ENCODE results near the gene TMEM221. TPM values are rescaled to one million over a fixed set of nuclear protein-coding genes. Genes with fewer than 3 reads are reported as not detected.

Gene TMEM221
- total RNA-seq, 6 experiments from 2014 or later: 0.12 to 0.19 (median 0.16) TPM; not detected in 3

GRCh38 chr19:17441241-17442021 is 7.0 kb downstream of the TMEM221 start:
- Histone ChIP-seq H3K9me3 (no peaks in the 10 kb centered on the region), H3K36me3 (no peaks in the 10 kb centered on the region), H3K4me1 (no peaks in the 10 kb centered on the region), H3K27ac (no peak overlapping the region), H3K27me3 (no peaks in the 10 kb centered on the region), H3K4me3 (no peak overlapping the region)
- no peak for TF ChIP-seq POLR2A (IDR thresholded peaks at IDR 0.05)
- TF ChIP-seq CTCF (IDR thresholded peaks at IDR 0.05): peak; percentile 25 to 35 (median 30)
- 69% methylated on average over 6 of the region's 8 CpGs for WGBS (ENCODE audit: insufficient coverage, low coverage, low lambda C conversion rate, missing lambda C conversion rate)
- intact Hi-C loops (cut with DNase I): no loop called here
- ATAC-seq: peak in 3 of 4 donors; percentile 51 to 58 (median 53)
- DNase-seq: no peak

GRCh38 chr19:17436874-17437267 is 11.6 kb downstream of the TMEM221 start:
- 61% methylated on average over 3 of the region's 7 CpGs for WGBS (ENCODE audit: insufficient coverage, low coverage, low lambda C conversion rate, missing lambda C conversion rate)
- intact Hi-C loops (cut with DNase I): no loop called here

GRCh38 chr19:17436094-17436873 is 12.2 kb downstream of the TMEM221 start:
- H3K4me1 ChIP-seq: no peaks in the 10 kb centered on the region
- DNase-seq: no peak
- no peak overlapping the region for H3K4me3 ChIP-seq
- no peaks in the 10 kb centered on the region for H3K27me3 ChIP-seq
- intact Hi-C loops (cut with DNase I): no loop called here
- WGBS (ENCODE audit: insufficient coverage, low coverage, low lambda C conversion rate, missing lambda C conversion rate): 95% methylated on average over 9 of the region's 25 CpGs
- TF ChIP-seq CTCF (IDR thresholded peaks at IDR 0.05) (no peak), POLR2A (IDR thresholded peaks at IDR 0.05) (no peak)
- H3K27ac ChIP-seq: no peak overlapping the region
- H3K9me3 ChIP-seq: no peaks in the 10 kb centered on the region
- peak in 1 of 4 donors; percentile 18 for ATAC-seq
- H3K36me3 ChIP-seq: no peaks in the 10 kb centered on the region

More at GRCh38 chr19:17436874-17437267, 11.6 kb downstream of the TMEM221 start:
- DNase-seq: no peak
- H3K27me3 ChIP-seq: no peaks in the 10 kb centered on the region
- no peak for TF ChIP-seq CTCF (IDR thresholded peaks at IDR 0.05)
- H3K4me3 ChIP-seq: no peak overlapping the region
- H3K9me3 ChIP-seq: no peaks in the 10 kb centered on the region
- H3K4me1 ChIP-seq: no peaks in the 10 kb centered on the region
- H3K36me3 ChIP-seq: no peaks in the 10 kb centered on the region
- ATAC-seq: no peak
- H3K27ac ChIP-seq: no peak overlapping the region

GRCh38 chr19:17435218-17435617 is 13.2 kb downstream of the TMEM221 start:
- H3K27ac ChIP-seq: no peak overlapping the region
- no peaks in the 10 kb centered on the region for H3K4me1 ChIP-seq
- TF ChIP-seq POLR2A (IDR thresholded peaks at IDR 0.05) (no peak), CTCF (IDR thresholded peaks at IDR 0.05) (no peak)
- intact Hi-C loops (cut with DNase I): no loop called here
- H3K36me3 ChIP-seq: no peaks in the 10 kb centered on the region
- H3K27me3 ChIP-seq: no peaks in the 10 kb centered on the region
- ATAC-seq (peak in 2 of 4 donors; percentile 36 to 54), DNase-seq (no peak)
- H3K4me3 ChIP-seq: no peak overlapping the region
- 40% methylated on average over 1 of the region's 7 CpGs for WGBS (ENCODE audit: insufficient coverage, low coverage, low lambda C conversion rate, missing lambda C conversion rate)
- no peaks in the 10 kb centered on the region for H3K9me3 ChIP-seq

All from right lobe of liver (tissue), 6 donors.